ENCODE results near the gene GNAS-AS1.

GNAS-AS1 gene

GRCh38 chr20:58850693-58851174 lies at the start of gene GNAS-AS1:
GNAS-AS1 (minus strand) TSS chr20:58850902.
- DNase-seq (ENCODE audit: extremely low read depth, low read depth) = peak; percentile 81
- TF ChIP-seq CTCF (IDR thresholded peaks at IDR 0.05; ENCODE audit: low read depth, low read length) = peak; percentile 4

- TF ChIP-seq CTCF (IDR thresholded peaks at IDR 0.05; ENCODE audit: low read depth, low read length) = no peak
Observed at GRCh38 chr20:58900397-58900796, 49.7 kb upstream of the GNAS-AS1 start.

GRCh38 chr20:58899512-58899911 lies 48.8 kb upstream of the GNAS-AS1 start:
- TF ChIP-seq CTCF (IDR thresholded peaks at IDR 0.05; ENCODE audit: low read depth, low read length) = no peak
- DNase-seq (ENCODE audit: extremely low read depth, low read depth) = no peak

More at GRCh38 chr20:58900397-58900796, 49.7 kb upstream of the GNAS-AS1 start:
- DNase-seq (ENCODE audit: extremely low read depth, low read depth) = no peak

- no peak for TF ChIP-seq CTCF (IDR thresholded peaks at IDR 0.05; ENCODE audit: low read depth, low read length)
- DNase-seq (ENCODE audit: extremely low read depth, low read depth) = no peak
Observed at GRCh38 chr20:58898629-58899408, 48.1 kb upstream of the GNAS-AS1 start.

GRCh38 chr20:58897488-58897887 lies 46.8 kb upstream of the GNAS-AS1 start:
- no peak for DNase-seq (ENCODE audit: extremely low read depth, low read depth)

GRCh38 chr20:58896820-58897219 lies 46.1 kb upstream of the GNAS-AS1 start:
- DNase-seq (ENCODE audit: extremely low read depth, low read depth) = no peak
- no peak for TF ChIP-seq CTCF (IDR thresholded peaks at IDR 0.05; ENCODE audit: low read depth, low read length)

More at GRCh38 chr20:58897488-58897887, 46.8 kb upstream of the GNAS-AS1 start:
- no peak for TF ChIP-seq CTCF (IDR thresholded peaks at IDR 0.05; ENCODE audit: low read depth, low read length)

GRCh38 chr20:58895448-58896180 lies 44.9 kb upstream of the GNAS-AS1 start:
- no peak for TF ChIP-seq CTCF (IDR thresholded peaks at IDR 0.05; ENCODE audit: low read depth, low read length)
- no peak for DNase-seq (ENCODE audit: extremely low read depth, low read depth)
